GM19035 (cell line): ENCODE results near the gene OR51D1.
A peak's percentile ranks its signal among the peaks of the same experiment; 100 is the strongest.

Source experiments
- ATAC-seq: cut with Tn5 transposase; IDR thresholded peaks from one replicate; pipeline ENCODE4 v1.9.1; 2021; ENCODE audit not compliant: unreplicated experiment

OR51D1 gene

GRCh38 chr11:4636962-4637661 lies at the start of gene OR51D1:
Gene OR51D1 (plus strand): TSS chr11:4637477. CDS start chr11:4639791, 2,314 bp downstream.
- ATAC-seq = peak; percentile 98

DNA sequence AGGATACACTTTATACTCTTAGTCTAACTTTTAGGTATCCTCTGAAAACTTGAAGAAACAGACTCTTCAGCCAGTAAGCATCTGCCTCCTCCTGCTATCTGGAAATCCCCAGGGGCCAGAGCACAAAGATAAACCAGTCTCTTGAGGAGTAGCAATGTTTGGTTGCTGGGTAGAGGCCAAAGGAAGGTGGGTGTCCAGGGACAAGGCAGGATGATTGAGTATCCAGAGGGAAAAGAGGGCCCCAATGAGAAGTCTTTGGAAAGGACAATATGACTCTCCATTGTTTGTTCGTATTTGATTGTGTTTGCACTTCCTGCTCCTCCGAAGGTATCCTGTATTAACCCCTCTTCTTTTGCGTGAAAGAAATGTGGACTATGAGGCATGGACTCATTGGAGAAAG lies 48.3 kb upstream of the OR51D1 start:
- no peak for ATAC-seq

- no peak for ATAC-seq
These were observed 43.5 kb upstream of the OR51D1 start, which contains the start of gene OR52I1 for GRCh38 chr11:4593739-4594138. Gene OR52I1 (plus strand): TSS chr11:4594039. CDS start chr11:4594039, 0 bp downstream.

DNA sequence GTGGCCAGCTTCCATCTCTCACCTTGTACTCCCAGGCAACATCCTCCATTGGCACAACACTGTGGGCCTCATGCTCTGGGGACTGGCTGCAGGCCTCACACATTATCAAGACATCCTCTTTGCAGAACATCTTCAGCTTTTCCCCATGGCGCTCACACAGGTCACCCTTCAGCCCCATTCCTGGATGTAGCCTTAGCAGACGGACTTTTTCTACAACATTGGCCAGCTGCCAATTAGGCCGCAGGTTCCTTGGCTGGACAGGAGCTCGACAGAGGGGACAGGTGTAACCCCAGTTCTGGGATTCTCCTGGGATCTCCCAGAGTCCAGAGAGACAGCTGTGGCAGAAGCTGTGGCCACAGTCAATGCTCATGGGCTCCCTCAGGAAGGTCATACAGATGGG lies 32.2 kb upstream of the OR51D1 start:
- ATAC-seq = no peak

- ATAC-seq = no peak
These were observed 30.9 kb upstream of the OR51D1 start for GRCh38 chr11:4606231-4607015.

- no peak for ATAC-seq
These were observed 30.2 kb upstream of the OR51D1 start for GRCh38 chr11:4607096-4607495.

GRCh38 chr11:4607781-4608666 lies 29.3 kb upstream of the OR51D1 start, which contains the start of gene TRIM68:
Gene TRIM68 (minus strand): TSS chr11:4608231. CDS start chr11:4605504, 2,727 bp downstream.
- ATAC-seq = peak; percentile 100

DNA sequence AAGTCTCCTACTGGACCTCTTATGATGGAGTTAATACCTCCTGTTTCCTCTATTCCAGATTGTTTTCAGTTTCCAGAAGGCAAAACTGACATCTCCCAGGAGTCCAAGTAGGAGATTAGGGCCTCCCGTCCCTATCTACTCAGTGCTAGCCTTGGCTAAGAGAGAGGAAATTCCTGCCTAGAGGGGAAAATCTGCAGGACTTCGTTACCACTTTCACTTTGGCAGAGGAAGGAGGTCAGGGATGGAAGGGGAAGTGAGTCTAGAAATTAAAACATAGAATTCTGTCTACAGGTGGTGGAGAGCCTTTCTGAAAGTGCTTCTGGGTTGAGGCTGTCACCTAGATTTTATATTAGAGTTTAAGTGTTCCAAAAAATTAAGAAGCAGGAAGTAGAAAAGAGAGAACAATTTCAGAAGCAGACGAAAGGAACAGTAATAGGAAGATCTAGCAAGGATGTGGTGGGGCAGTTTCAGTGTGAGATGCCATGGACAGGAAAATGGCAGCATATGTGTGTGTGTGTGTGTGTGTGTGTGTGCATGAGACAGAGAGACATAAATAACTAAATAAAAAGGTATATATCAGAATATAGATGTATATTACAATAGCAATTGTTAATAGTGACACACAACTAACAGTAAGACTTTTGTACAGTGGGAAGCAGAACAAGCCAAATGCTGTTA lies 26.9 kb upstream of the OR51D1 start:
- ATAC-seq = no peak

GRCh38 chr11:4611986-4612385 lies 25.3 kb upstream of the OR51D1 start:
- no peak for ATAC-seq

DNA sequence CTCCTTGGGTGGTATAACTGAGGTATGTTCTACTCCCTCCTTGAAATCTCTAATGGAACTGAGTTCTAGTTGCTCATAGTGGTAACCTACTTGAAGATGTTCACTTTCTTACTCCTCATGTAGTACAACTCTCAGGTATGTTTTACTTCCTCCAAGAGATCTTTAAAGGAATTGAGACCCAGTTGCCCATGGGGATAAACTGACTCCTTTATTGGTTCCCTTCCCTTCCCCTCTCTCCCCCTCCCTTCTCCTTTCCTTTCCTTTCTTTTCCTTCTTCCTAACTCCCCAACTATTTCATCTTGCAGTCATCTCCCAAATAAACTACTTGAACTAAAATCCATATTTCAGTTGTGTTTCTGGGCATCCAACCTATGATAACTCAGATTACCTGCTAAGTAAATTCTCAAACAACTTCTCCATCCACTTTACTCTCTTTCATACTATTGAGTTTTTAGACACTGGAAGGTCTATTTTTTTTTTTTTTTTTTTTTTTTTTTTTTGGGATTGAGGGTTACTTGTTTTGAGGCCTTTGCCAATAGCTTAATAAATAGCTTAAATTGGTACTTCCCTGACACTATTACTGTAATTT lies 21.3 kb upstream of the OR51D1 start:
- no peak for ATAC-seq

DNA sequence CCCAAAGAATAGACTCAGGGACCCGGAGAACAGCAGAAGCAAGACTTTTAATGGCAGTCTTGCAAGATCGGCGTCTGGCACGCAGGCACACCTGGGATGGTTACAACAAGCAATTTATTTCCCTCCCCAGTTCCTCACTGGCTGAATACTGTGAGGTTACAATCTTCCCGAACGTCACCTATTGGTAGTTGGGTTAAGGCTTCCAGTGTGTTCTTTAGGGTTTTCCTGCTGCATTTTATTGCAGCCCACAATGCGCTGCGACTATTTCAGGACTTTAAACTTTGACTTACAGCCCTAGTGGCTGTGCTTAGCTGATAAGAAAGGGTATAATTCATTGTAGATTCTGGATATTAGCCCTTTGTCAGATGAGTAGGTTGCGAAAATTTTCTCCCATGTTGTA lies 17.8 kb upstream of the OR51D1 start:
- ATAC-seq = no peak

DNA sequence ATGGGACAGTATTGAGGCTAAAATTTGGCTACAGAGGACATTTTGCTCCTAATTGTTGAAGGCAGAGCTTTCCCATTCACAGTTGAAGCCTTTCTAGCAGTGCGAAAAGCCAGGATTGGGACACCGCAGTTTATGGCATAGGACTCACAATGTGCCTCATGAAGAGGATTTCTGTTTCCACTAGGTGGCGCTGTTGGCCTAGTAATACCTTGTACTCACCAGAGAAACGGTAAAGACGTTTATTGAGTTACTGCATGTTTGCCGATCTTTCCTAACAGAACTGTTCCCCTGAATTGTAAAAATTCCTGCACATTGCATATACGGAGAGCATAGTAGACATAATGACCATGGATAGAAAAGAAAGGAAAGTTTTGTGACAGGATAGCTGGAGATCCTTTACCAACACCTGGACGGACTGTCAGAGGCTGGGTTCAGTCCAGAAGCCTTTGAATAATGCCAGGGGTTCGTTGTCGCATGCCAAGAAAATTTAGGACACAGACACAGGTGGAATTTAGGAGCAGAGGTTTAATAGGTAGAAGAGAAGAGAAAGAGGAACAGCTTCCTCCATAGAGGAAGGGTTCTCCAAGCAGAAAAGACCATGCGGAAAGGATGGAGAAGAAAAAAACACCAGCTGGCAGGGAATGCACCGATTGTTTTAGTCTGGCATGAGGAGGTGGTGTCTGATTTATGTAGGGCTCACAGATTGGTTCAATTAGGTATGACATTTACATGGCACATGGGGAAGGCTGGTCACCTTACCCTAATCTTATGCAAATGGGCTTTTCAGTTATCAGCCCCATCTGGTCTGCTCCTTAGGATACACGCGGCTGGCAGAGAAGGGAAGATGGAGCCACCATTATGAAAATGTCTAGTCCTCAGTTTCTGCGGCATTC lies 10.8 kb upstream of the OR51D1 start:
- no peak for ATAC-seq

DNA sequence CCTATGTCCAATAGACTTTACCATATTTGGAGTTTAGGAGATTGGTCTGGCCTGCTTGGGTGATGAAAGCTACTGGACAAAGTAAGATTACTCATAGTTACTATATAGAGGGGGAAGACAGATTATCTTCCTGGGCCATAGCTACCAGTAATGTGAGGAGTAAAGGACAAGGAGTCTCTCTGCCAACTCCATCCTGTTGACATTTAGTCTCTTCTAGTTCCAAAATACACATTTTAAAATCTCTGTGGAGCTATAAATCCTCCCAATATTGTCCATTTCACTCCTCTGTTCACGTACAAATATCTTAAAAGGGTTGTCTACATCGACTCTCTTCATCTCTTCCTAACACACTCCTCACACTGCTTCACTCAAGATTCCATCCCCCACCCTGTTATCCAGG lies 1.1 kb upstream of the OR51D1 start:
- no peak for ATAC-seq

DNA sequence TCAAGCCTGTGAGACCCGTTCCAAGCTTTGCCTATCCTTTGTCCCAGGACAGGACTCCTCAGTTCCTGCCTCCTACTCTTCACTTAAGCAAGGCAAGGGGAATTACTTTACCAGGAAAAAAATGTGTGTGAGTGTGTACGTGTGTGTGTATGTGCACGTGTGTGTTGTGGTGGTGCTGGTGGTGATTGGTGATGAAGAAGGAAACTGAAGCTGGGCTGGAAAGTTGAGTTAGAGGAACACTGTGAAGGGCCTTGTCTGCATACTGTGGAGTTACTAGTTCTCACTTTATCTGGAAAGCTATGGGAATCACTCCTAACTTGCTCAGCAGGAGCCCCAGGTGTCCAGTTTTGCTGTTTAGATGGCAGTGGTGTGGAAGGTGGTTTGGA lies 378 bp downstream of the OR51D1 start:
- no peak for ATAC-seq

- ATAC-seq = no peak
These were observed 2.7 kb downstream of the OR51D1 start for GRCh38 chr11:4639931-4640330.

DNA sequence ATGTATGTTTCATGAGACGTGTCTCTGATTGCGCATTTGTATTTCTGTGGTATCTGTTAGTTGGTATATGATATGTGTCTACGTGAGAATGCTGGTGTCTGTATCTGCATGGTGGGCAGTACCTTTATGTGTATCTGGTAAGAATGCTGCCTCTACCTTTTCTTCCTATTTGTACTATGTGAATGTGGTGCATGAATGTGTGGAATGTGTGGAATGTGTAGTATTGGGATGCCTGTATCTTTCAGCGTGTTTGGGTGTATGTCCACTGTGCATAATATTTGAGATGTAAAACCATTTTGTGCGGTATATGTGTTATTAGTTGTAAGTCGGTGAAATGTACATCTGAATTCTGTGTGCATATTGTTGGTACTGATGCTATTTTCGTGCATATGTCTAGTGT lies 4.2 kb downstream of the OR51D1 start:
- no peak for ATAC-seq

DNA sequence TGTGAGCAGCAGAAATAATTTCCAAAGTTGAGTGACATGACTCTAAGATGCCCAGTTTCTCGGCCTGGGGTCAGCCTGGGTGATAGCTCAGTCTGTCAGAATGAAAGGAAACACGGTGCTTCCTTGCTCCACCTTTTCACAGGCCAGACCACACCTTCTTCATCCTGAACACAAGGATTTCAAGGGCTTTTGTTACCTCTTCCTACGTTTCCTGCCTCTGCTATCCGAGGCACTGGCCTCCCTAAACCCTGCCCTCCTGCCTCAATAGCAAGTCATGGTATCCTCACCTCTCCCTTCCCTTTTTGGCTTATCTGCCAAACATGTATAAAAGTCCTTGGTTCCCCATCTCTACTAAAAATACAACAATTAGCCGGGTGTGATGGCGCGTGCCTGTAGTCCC lies 4.8 kb downstream of the OR51D1 start:
- no peak for ATAC-seq

- no peak for ATAC-seq
These were observed 5.8 kb downstream of the OR51D1 start for GRCh38 chr11:4643076-4643475.

GRCh38 chr11:4643682-4644081 lies 6.4 kb downstream of the OR51D1 start, which contains the start of gene OR51E1:
Gene OR51E1 (plus strand): TSS chr11:4643982. CDS start chr11:4652527, 8,545 bp downstream.
- no peak for ATAC-seq
